Astrocyte (in vitro differentiated cells and primary cell): ENCODE measurements around the gene LMAN1L. TPM values are rescaled to one million over a fixed set of nuclear protein-coding genes. Genes with fewer than 3 reads are reported as not detected.
A peak's percentile ranks its signal among the peaks of the same experiment; 100 is the strongest.

Experiments
- DNase-seq: peaks from one replicate; pipeline ENCODE4 v3.0.0-alpha.2; 2010; ENCODE audit warnings: low read depth
- FAIRE-seq: peaks from 2 replicates; lab custom pipeline; 2011; peaks lifted over from hg19 to GRCh38; lab: Jason Lieb, UNC
- H2AFZ ChIP-seq: 2 replicates; pipeline ENCODE4 v1.6.0; 2012; ENCODE audit warnings: low read depth, low read length, inconsistent platforms
- H3K27ac ChIP-seq: 2 replicates; pipeline ENCODE4 v1.5.1; 2011; ENCODE audit warnings: low read depth, low read length, inconsistent platforms
- H3K27me3 ChIP-seq: 2 replicates; pipeline ENCODE4 v1.6.0; 2011; ENCODE audit warnings: low read length, inconsistent platforms; ENCODE audit not compliant: insufficient read depth
- H3K36me3 ChIP-seq: 2 replicates; pipeline ENCODE4 v1.5.1; 2011; ENCODE audit warnings: low read length, inconsistent platforms; ENCODE audit not compliant: insufficient read depth
- H3K4me1 ChIP-seq: 2 replicates; pipeline ENCODE4 v1.5.1; 2011; ENCODE audit warnings: low read length, inconsistent platforms; ENCODE audit not compliant: insufficient read depth
- H3K4me2 ChIP-seq: 2 replicates; pipeline ENCODE4 v1.6.0; 2012; ENCODE audit warnings: low read length, inconsistent platforms
- H3K4me3 ChIP-seq: 2 replicates; pipeline ENCODE4 v1.5.1; 2011; ENCODE audit warnings: low read depth, mild to moderate bottlenecking, low read length, inconsistent platforms; ENCODE audit not compliant: insufficient read depth
- H3K79me2 ChIP-seq: 2 replicates; pipeline ENCODE4 v1.6.0; 2012; ENCODE audit warnings: mild to moderate bottlenecking, low read length, inconsistent platforms; ENCODE audit not compliant: insufficient read depth
- H3K9ac ChIP-seq: 2 replicates; pipeline ENCODE4 v1.6.0; 2012; ENCODE audit warnings: mild to moderate bottlenecking, low read length, inconsistent platforms
- H3K9me3 ChIP-seq: 2 replicates; pipeline ENCODE4 v1.5.1; 2012; ENCODE audit warnings: low read depth, mild to moderate bottlenecking, low read length, inconsistent platforms; ENCODE audit not compliant: insufficient read depth
- H4K20me1 ChIP-seq: 2 replicates; pipeline ENCODE4 v1.6.0; 2012; ENCODE audit warnings: low read length, inconsistent platforms; ENCODE audit not compliant: insufficient read depth
- H3K27ac Mint-ChIP-seq: one replicate; pipeline ENCODE4 v1.8.0; 2021; ENCODE audit warnings: mild to moderate bottlenecking, mixed read lengths; ENCODE audit not compliant: unreplicated experiment
- H3K27me3 Mint-ChIP-seq: one replicate; pipeline ENCODE4 v1.8.0; 2021; ENCODE audit warnings: low read depth, mixed read lengths; ENCODE audit not compliant: unreplicated experiment
- H3K36me3 Mint-ChIP-seq: one replicate; pipeline ENCODE4 v1.8.0; 2021; ENCODE audit warnings: low read depth, mixed read lengths; ENCODE audit not compliant: unreplicated experiment
- H3K4me1 Mint-ChIP-seq: one replicate; pipeline ENCODE4 v1.8.0; 2021; ENCODE audit warnings: low read depth, mixed read lengths; ENCODE audit not compliant: unreplicated experiment
- H3K4me3 Mint-ChIP-seq: one replicate; pipeline ENCODE4 v1.8.0; 2021; ENCODE audit warnings: mild to moderate bottlenecking, moderate library complexity, mixed read lengths; ENCODE audit not compliant: unreplicated experiment
- H3K9me3 Mint-ChIP-seq: one replicate; pipeline ENCODE4 v1.8.0; 2021; ENCODE audit warnings: mild to moderate bottlenecking, mixed read lengths; ENCODE audit not compliant: unreplicated experiment
- CTCF ChIP-seq: IDR thresholded peaks from 2 replicates; pipeline ENCODE4 v1.5.1; 2011; ENCODE audit warnings: low read depth, mild to moderate bottlenecking, inconsistent platforms, low read length, moderate library complexity; ENCODE audit not compliant: insufficient read depth
- EZH2 ChIP-seq: IDR thresholded peaks from 2 replicates; pipeline ENCODE4 v1.6.1; 2012; ENCODE audit warnings: mild to moderate bottlenecking, low read length, inconsistent platforms; ENCODE audit not compliant: insufficient read depth
- total RNA-seq: library from RNA; stranded (reverse); gene quantifications from 2 replicates; pipeline ENCODE4 v1.2.1, GENCODE V29; 2021

Gene LMAN1L
- total RNA-seq, 1 donor from 2014 or later: 0.32 TPM

GRCh38 chr15:74800559-74801094, 12.0 kb upstream of the LMAN1L start:
- no peaks in the 10 kb centered on the region for H3K4me1 Mint-ChIP-seq
- H3K4me1 ChIP-seq: no peaks in the 10 kb centered on the region
- no peak for TF ChIP-seq CTCF
- no peak for TF ChIP-seq EZH2
- no peaks in the 10 kb centered on the region for H3K9me3 ChIP-seq
- H3K27ac ChIP-seq: no peak overlapping the region
- no peak overlapping the region for H3K4me2 ChIP-seq
- DNase-seq (no peak), FAIRE-seq (no peak)
- no peak overlapping the region for H3K4me3 Mint-ChIP-seq
- no peaks in the 10 kb centered on the region for H3K9me3 Mint-ChIP-seq
- no peak overlapping the region for H3K9ac ChIP-seq
- no peaks in the 10 kb centered on the region for H3K27me3 ChIP-seq
- peaks cover 51% of the 10 kb centered on the region for H4K20me1 ChIP-seq
- no peaks in the 10 kb centered on the region for H3K27me3 Mint-ChIP-seq
- no peak overlapping the region for H2AFZ ChIP-seq
- H3K4me3 ChIP-seq: no peak overlapping the region
- H3K27ac Mint-ChIP-seq: no peak overlapping the region
- H3K36me3 Mint-ChIP-seq: peaks cover 4% of the 10 kb centered on the region
- H3K36me3 ChIP-seq: peaks cover 6% of the 10 kb centered on the region
- H3K79me2 ChIP-seq: peaks cover 34% of the 10 kb centered on the region

- no peaks in the 10 kb centered on the region for H3K9me3 Mint-ChIP-seq
- H3K4me3 ChIP-seq: no peak overlapping the region
- H3K27me3 Mint-ChIP-seq: no peaks in the 10 kb centered on the region
- H2AFZ ChIP-seq: no peak overlapping the region
- no peak overlapping the region for H3K4me2 ChIP-seq
- peaks cover 26% of the 10 kb centered on the region for H3K79me2 ChIP-seq
- no peaks in the 10 kb centered on the region for H3K27me3 ChIP-seq
- H3K36me3 Mint-ChIP-seq: peaks cover 4% of the 10 kb centered on the region
- peak overlapping the region; percentile 26 for H3K27ac Mint-ChIP-seq
- FAIRE-seq (no peak), DNase-seq (no peak)
- no peak overlapping the region for H3K27ac ChIP-seq
- no peaks in the 10 kb centered on the region for H3K4me1 ChIP-seq
- no peaks in the 10 kb centered on the region for H3K4me1 Mint-ChIP-seq
- peaks cover 43% of the 10 kb centered on the region for H4K20me1 ChIP-seq
- no peaks in the 10 kb centered on the region for H3K9me3 ChIP-seq
- no peak overlapping the region for H3K9ac ChIP-seq
- TF ChIP-seq EZH2: no peak
- no peak for TF ChIP-seq CTCF
- H3K4me3 Mint-ChIP-seq: no peak overlapping the region
- H3K36me3 ChIP-seq: peaks cover 6% of the 10 kb centered on the region
Measured at GRCh38 chr15:74801311-74801997, 11.2 kb upstream of the LMAN1L start.

- no peak overlapping the region for H2AFZ ChIP-seq
- no peak for FAIRE-seq
- no peak overlapping the region for H3K4me2 ChIP-seq
- H3K9me3 ChIP-seq: no peaks in the 10 kb centered on the region
- no peak overlapping the region for H3K9ac ChIP-seq
- H3K9me3 Mint-ChIP-seq: no peaks in the 10 kb centered on the region
- no peaks in the 10 kb centered on the region for H3K27me3 Mint-ChIP-seq
- TF ChIP-seq EZH2 (no peak), CTCF (no peak)
- no peaks in the 10 kb centered on the region for H3K4me1 Mint-ChIP-seq
- no peaks in the 10 kb centered on the region for H3K27me3 ChIP-seq
- peaks cover 19% of the 10 kb centered on the region for H3K79me2 ChIP-seq
- no peak overlapping the region for H3K27ac ChIP-seq
- H3K27ac Mint-ChIP-seq: no peak overlapping the region
- H3K36me3 Mint-ChIP-seq: peaks cover 4% of the 10 kb centered on the region
- no peak for DNase-seq
- H3K4me3 ChIP-seq: no peak overlapping the region
- H3K4me1 ChIP-seq: no peaks in the 10 kb centered on the region
- H3K36me3 ChIP-seq: peaks cover 6% of the 10 kb centered on the region
- H3K4me3 Mint-ChIP-seq: no peak overlapping the region
- H4K20me1 ChIP-seq: peaks cover 36% of the 10 kb centered on the region
Measured at GRCh38 chr15:74802290-74802689, 10.3 kb upstream of the LMAN1L start.
